G401.6 (cell line): ENCODE measurements around the gene DNASE1L1.

ENCODE experiments used
- FAIRE-seq: peaks from 2 replicates; lab custom pipeline; 2012; peaks lifted over from hg19 to GRCh38; lab: Jason Lieb, UNC

Gene DNASE1L1

GRCh38 chrX:154367474-154368308, 41.4 kb downstream of the DNASE1L1 start:
- no peak for FAIRE-seq

GRCh38 chrX:154366666-154367055, 42.4 kb downstream of the DNASE1L1 start:
- FAIRE-seq: no peak

GRCh38 chrX:154365997-154366665, 42.9 kb downstream of the DNASE1L1 start:
- no peak for FAIRE-seq

GRCh38 chrX:154365052-154365600, 43.9 kb downstream of the DNASE1L1 start:
- FAIRE-seq: no peak

- FAIRE-seq: no peak
Observed at GRCh38 chrX:154363706-154364439, 45.2 kb downstream of the DNASE1L1 start.

- no peak for FAIRE-seq
Observed at GRCh38 chrX:154362085-154362742, 46.8 kb downstream of the DNASE1L1 start.

- no peak for FAIRE-seq
Observed at GRCh38 chrX:154360155-154360713, 48.8 kb downstream of the DNASE1L1 start.

- FAIRE-seq: no peak
Observed at GRCh38 chrX:154359362-154360154, 49.5 kb downstream of the DNASE1L1 start.

- no peak for FAIRE-seq
Observed at GRCh38 chrX:154358829-154359228, 50.2 kb downstream of the DNASE1L1 start.

- no peak for FAIRE-seq
Observed at GRCh38 chrX:154358011-154358410, 51.0 kb downstream of the DNASE1L1 start.

GRCh38 chrX:154357205-154357604, 51.8 kb downstream of the DNASE1L1 start:
- FAIRE-seq: no peak

- FAIRE-seq: no peak
Observed at GRCh38 chrX:154356596-154356995, 52.5 kb downstream of the DNASE1L1 start.

GRCh38 chrX:154355776-154356140, 53.3 kb downstream of the DNASE1L1 start:
- no peak for FAIRE-seq

- no peak for FAIRE-seq
Observed at GRCh38 chrX:154355094-154355775, 53.8 kb downstream of the DNASE1L1 start.

- FAIRE-seq: no peak
Observed at GRCh38 chrX:154354516-154354915, 54.5 kb downstream of the DNASE1L1 start.

- FAIRE-seq: no peak
Observed at GRCh38 chrX:154354013-154354412, 55.0 kb downstream of the DNASE1L1 start.

- FAIRE-seq: no peak
Observed at GRCh38 chrX:154353172-154353843, 55.7 kb downstream of the DNASE1L1 start.

- FAIRE-seq: no peak
Observed at GRCh38 chrX:154352466-154352865, 56.6 kb downstream of the DNASE1L1 start.

GRCh38 chrX:154352012-154352401, 57.0 kb downstream of the DNASE1L1 start:
- no peak for FAIRE-seq
